Dendritic cell treated with granulocyte-macrophage colony-stimulating factor and Interleukin-4, amounts not matched to agents 40 ng/mL and 50 ng/mL, for 4 days (primary cell): ENCODE data around the gene AATK.

ENCODE experiments used
- H3K27ac Mint-ChIP-seq: one replicate; pipeline ENCODE4 v1.8.0; 2022; ENCODE audit warnings: mild to moderate bottlenecking, mixed read lengths
- H3K27me3 Mint-ChIP-seq: one replicate; pipeline ENCODE4 v1.8.0; 2022; ENCODE audit warnings: mild to moderate bottlenecking, mixed read lengths
- H3K36me3 Mint-ChIP-seq: one replicate; pipeline ENCODE4 v1.8.0; 2022; ENCODE audit warnings: low read depth, mixed read lengths
- H3K4me1 Mint-ChIP-seq: one replicate; pipeline ENCODE4 v1.8.0; 2022; ENCODE audit warnings: low read depth, mixed read lengths
- H3K4me3 Mint-ChIP-seq: one replicate; pipeline ENCODE4 v1.8.0; 2022; ENCODE audit warnings: mild to moderate bottlenecking, moderate library complexity, mixed read lengths
- H3K9me3 Mint-ChIP-seq: one replicate; pipeline ENCODE4 v1.8.0; 2022; ENCODE audit warnings: mixed read lengths
- intact Hi-C: fragments of 100-400 bp; cut with micrococcal nuclease; formaldehyde crosslinking; loops from one replicate; pipeline ENCODE4 v1.15.0; 2022

AATK gene

DNA sequence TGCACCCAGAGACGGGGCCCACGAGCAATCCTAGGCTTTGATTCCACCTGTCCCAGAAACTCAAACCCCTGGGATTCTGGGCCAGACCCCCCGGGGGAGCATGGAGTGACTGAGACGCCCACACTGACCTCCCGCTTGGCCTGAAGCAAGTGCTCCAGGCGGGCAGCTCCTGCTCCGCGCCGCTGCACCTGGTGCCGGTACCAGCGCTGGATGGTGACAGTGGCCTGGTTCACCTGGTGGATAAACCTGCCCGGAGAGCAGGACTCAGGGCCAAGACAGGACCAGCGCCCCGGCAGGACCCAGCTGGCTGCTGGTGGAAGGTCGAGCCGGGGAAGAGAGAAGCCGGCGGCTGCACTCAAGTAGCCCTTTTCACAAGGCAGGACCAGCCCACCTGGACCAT, 34.2 kb upstream of the AATK start:
- Mint-ChIP-seq H3K27me3 (no peaks in the 10 kb centered on the region), H3K4me1 (peaks cover 5% of the 10 kb centered on the region), H3K27ac (no peak overlapping the region), H3K4me3 (no peak overlapping the region), H3K9me3 (no peaks in the 10 kb centered on the region), H3K36me3 (peaks cover 84% of the 10 kb centered on the region)
- intact Hi-C loops, result loop anchor here (1.0 kb wide), 1 partner anchor 58 kb away; no protein-coding TSS in a partner anchor

DNA sequence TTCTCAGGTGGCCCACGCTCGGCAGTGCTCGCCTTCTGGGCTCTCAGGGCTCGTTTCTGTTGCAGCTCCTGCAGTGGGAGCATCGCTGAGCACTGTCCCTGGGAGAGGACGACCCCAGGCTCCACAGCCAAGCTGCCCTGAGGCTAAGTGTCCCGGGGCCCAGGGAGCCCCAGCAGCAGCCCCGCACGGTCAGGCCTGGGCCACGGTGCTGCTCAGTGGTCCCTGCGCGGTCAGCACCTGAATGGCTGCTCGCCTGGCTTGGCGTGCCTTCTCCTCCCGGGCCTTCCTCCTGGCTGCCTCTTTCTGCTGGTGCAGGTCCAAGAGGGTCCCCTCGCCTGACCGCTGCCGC, 33.4 kb upstream of the AATK start:
- Mint-ChIP-seq H3K36me3 (peaks cover 84% of the 10 kb centered on the region), H3K4me1 (peaks cover 5% of the 10 kb centered on the region), H3K9me3 (no peaks in the 10 kb centered on the region), H3K27me3 (no peaks in the 10 kb centered on the region), H3K4me3 (no peak overlapping the region), H3K27ac (no peak overlapping the region)
- intact Hi-C loops, result no loop called here

DNA sequence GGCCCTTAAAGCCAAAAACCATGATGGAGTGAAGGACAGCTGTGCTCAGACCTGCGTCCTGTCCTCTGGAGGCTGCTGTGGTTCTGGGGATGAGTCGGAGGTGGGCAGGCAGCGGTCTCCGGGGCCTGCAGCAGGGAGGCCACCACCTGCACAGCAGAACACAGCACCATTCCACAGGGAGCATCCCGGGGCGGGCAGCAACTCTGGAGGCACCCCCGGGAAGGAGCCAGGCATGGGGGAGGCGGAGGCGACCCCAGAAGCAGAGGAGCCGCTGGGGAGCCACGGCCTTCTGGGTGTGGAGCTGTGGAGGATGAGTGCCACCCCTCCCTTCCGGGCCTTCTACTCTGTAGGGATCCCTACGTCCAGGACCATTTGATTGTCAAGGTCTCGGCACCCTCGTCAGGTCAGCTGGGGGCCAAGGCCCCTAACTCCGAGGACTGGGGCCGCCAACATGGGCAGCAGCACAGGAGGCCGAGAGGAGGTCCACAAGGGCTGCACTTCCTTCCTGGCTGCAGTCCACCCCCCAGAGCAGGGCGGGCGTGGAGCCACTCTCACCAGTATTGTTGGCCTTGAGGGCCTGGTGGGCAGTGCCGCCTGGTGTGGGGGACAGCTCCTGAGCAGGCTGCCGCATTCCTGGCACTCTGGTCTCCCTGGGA, 32.9 kb upstream of the AATK start:
- Mint-ChIP-seq H3K27ac (no peak overlapping the region), H3K4me3 (no peak overlapping the region), H3K9me3 (no peaks in the 10 kb centered on the region), H3K4me1 (peaks cover 5% of the 10 kb centered on the region), H3K27me3 (no peaks in the 10 kb centered on the region), H3K36me3 (peaks cover 84% of the 10 kb centered on the region)
- intact Hi-C loops, result no loop called here

DNA sequence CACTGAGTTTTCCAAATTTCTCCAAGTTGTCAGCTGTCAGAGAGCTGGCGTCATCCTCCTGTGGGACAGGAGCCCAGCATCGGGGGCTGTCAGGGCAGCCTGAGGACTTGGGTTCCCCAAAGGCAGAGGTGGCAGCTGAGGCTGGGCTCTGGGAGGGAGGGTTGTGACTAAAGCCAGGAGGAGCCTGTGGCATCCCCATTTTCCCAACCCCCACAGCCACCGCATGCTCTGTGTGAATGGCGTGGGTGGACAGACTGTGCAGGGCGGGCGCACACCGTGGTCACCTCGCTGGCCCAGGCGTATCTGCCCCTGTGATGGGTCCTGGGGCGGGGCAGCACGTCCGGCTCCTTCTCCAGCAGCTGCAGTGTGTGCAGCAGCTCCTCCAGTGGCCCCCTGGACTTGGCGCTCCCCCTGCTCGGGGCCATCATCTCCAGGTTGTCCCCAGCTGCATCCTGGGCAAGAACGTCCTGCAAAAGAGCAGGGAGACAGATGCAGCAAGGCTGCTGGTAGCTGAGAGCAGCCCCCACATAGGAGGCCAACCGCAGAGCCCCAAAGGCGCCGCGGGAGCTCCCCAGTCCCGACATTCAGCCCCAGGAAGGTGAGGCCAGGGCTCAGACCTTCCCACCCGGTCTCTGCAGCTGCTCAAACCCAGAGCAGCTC, 31.9 kb upstream of the AATK start:
- H3K27ac Mint-ChIP-seq, result no peak overlapping the region
- no peak overlapping the region for H3K4me3 Mint-ChIP-seq
- peaks cover 84% of the 10 kb centered on the region for H3K36me3 Mint-ChIP-seq
- intact Hi-C loops, result no loop called here
- H3K9me3 Mint-ChIP-seq, result no peaks in the 10 kb centered on the region
- no peaks in the 10 kb centered on the region for H3K27me3 Mint-ChIP-seq
- peaks cover 5% of the 10 kb centered on the region for H3K4me1 Mint-ChIP-seq

DNA sequence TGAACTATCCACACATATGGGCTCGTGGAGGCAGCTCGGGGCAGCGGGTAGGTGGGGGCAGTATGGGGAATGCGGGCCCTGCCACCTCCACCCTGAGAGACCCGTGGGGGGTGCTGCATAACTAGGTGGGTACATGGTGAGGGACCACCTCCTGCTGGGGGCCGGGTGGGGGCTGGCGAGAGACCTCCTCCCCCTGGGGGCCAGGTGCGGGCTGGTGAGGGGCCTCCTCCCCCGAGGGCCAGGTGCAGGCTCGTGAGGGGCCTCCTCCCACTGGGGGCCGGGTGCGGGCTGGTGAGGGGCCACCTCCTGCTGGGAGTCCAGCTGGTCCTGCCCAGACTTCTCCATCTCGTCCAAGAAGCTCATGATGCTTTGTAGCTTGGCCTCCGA, 31.4 kb upstream of the AATK start:
- intact Hi-C loops, result no loop called here
- H3K27me3 Mint-ChIP-seq, result no peaks in the 10 kb centered on the region
- no peaks in the 10 kb centered on the region for H3K9me3 Mint-ChIP-seq
- peaks cover 81% of the 10 kb centered on the region for H3K36me3 Mint-ChIP-seq
- H3K4me1 Mint-ChIP-seq, result peaks cover 5% of the 10 kb centered on the region
- no peak overlapping the region for H3K4me3 Mint-ChIP-seq
- H3K27ac Mint-ChIP-seq, result no peak overlapping the region

DNA sequence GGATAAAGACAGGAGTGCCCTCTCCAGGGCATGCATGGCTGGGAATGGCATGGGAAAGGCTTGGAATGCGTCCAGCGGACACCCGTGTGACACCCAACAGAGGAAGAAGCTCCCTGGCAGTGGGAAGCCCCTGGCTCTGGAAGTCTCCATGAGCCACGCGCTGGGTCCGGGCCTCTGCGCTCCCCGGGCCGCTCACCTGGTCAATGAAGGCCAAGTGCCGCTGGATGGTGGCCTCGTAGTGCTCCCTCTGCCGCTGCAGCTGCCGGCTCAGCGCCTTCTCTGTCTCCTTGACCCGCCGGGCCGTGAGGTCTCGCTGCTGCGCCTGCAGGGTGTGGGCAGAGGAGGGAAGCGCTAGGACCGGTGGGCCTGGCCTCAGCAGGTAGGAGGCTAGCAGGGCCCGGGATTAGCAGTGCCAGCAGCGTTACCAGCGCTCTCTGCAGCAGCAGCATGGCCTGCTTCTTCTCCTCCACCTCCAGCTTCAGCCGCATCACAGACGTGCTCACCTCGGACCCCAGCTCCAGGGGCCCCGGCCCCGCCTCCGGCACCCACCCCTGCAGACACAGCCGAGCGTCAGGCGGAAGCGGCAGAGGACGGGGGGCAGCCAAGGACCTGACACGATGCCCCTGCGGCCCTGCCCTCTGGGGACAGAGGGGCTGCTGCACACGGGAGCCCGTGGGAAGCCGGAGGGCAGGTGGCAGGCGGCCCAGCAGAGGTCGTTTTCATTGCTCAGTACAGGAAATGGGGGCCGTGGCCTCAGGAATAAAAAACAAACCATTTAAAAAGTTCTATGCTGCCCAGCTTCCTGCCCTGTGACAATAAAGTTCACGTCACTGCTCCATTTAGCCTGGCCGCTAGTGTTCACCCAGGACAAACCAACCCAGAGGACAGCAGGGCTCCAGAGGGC, 30.7 kb upstream of the AATK start:
- Mint-ChIP-seq H3K36me3 (peaks cover 81% of the 10 kb centered on the region), H3K27me3 (no peaks in the 10 kb centered on the region), H3K27ac (no peak overlapping the region), H3K4me3 (no peak overlapping the region), H3K4me1 (peaks cover 5% of the 10 kb centered on the region), H3K9me3 (no peaks in the 10 kb centered on the region)
- intact Hi-C loops, result no loop called here

DNA sequence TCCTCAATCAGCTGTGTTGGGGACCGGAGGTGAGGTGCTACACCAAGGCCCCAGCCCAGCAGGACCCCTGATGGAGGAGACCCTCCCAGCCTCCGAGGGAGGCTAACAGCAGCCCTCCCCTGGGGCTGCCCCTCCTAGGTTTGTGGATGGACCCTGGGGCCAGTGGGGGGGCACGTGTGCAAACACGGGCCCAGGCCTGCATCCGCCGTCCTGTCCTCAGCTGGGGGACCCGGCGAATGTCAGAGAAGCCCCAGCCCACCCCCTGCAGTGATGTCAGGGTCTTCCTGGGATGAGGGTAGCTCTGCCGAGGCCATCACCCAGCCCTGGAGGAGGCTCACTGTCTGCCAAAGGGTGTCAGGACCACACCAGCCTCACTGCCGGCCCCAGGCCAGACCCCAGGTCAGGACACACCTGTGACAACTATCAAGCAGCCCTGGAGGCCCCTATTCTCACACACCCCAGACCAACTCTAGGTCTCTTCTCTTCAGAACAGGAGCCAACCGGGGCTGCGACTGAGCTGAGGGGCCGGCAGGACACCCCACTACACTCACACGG, 30.0 kb upstream of the AATK start:
- intact Hi-C loops, result no loop called here
- H3K9me3 Mint-ChIP-seq, result no peaks in the 10 kb centered on the region
- peaks cover 5% of the 10 kb centered on the region for H3K4me1 Mint-ChIP-seq
- H3K4me3 Mint-ChIP-seq, result no peak overlapping the region
- no peak overlapping the region for H3K27ac Mint-ChIP-seq
- no peaks in the 10 kb centered on the region for H3K27me3 Mint-ChIP-seq
- peaks cover 86% of the 10 kb centered on the region for H3K36me3 Mint-ChIP-seq

DNA sequence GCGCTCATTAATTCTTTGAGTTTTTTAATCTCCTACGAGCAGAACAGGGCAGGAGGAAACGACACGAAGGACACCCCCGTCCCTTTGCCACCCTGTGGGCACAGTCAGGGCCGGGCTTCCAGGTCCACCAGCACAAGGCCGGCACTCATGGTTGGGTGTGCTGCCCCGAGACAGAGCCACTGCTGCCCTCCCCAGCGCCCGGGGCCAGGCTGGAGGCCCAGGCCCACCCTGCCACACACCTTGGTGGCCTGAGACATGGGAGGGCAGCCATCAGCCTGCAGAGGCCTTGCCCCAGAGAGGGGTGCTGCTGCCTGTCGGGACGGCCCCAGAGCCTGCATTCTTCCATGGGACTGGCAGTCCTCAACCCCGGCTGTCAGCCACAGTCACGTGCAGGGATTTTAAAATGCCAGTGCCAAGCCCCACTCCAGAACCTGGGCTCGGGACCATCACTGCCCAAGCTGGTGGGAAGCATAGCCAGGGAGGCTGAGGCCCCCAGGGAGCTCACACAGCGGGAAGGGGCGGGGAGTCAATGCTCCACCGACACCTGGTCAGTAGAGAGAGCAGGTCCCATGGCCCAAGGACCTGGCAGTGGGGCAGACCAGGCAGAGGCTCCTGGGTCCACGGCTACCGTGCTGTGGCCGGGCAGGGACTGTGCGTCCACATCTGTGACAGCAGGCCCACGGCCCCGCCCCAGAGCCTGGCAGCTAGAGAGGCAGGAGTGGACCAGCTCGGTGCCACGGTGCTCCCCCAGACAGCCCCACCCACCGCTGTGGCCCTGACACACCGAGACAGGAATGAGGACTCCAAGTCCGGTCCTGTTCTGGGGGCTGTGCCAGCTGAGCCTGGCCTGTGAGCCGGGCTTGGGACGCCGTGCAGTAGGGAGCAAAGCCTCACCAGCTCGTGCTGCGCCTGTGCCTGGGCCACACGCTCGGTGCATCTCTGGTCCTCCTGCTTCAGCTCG, 29.2 kb upstream of the AATK start:
- Mint-ChIP-seq H3K9me3 (no peaks in the 10 kb centered on the region), H3K4me3 (no peak overlapping the region), H3K36me3 (peaks cover 94% of the 10 kb centered on the region), H3K4me1 (no peaks in the 10 kb centered on the region), H3K27me3 (no peaks in the 10 kb centered on the region), H3K27ac (no peak overlapping the region)
- intact Hi-C loops, result no loop called here

DNA sequence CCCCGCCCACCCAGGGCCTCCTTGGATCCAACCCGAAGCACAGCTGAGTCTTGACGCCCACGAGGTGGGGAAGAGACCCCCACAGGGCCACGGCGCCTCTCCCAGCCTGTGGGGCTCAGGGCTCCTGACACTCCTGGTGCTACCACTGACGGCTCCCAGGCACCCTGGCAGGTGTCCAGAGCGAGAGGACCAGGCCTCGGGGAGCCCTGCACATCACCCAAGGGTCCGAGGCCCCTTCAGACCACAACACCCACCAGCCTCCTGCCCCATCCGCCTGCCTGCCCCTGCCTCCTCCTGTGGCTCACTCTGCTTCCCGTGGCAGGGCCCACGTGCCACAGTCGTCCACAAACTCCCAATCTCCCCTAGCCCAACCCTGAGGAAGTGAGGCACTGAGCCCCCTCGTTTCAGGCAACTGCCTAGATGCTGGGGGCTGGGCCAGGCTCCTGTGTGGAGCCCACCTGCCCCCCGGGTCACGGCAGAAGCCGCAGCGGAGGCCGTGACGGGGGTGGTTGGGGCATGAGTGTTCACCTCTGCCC, 28.3 kb upstream of the AATK start:
- Mint-ChIP-seq H3K9me3 (no peaks in the 10 kb centered on the region), H3K4me1 (no peaks in the 10 kb centered on the region), H3K27ac (no peak overlapping the region), H3K36me3 (peaks cover 96% of the 10 kb centered on the region), H3K4me3 (no peak overlapping the region), H3K27me3 (no peaks in the 10 kb centered on the region)
- intact Hi-C loops, result no loop called here

DNA sequence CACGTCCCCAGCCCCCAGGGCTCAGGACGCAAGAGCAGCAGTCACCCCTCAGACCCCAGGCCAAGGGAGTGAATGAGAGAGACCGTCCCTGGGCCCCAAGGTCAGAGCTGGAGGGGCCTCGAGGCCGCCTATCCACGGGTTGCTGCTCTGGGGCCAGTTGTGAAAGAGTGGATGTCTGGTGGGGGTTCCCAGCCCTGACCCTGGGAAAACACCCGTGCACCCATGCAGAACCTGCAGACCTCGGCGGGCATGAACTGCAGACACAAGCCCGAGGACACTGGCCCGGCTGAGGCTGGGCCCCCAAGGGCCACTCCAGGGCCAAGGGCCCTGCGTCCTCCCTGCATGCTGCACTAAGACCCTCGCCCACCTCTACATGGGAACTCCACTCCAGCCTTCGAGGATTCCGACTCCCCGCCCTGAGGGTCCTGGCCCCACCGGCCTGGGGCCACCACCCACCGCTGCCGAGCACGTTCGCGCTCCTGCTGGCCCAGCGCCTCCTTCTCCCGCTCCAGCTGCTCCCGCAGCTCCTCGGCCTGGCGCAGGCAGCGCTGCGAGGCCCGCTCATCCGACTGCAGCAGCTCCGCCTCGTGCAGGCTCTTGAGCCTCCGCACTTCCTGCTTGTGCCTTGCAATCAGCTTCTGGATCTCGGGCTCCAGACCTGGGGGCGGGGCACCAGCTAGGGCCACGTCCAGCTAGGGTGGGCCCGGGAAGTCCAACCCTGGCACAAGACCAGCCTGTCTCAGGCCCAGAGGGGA, 27.6 kb upstream of the AATK start:
- H3K27ac Mint-ChIP-seq, result no peak overlapping the region
- intact Hi-C loops, result no loop called here
- no peak overlapping the region for H3K4me3 Mint-ChIP-seq
- H3K36me3 Mint-ChIP-seq, result peaks cover 95% of the 10 kb centered on the region
- H3K27me3 Mint-ChIP-seq, result no peaks in the 10 kb centered on the region
- peaks cover 5% of the 10 kb centered on the region for H3K4me1 Mint-ChIP-seq
- no peaks in the 10 kb centered on the region for H3K9me3 Mint-ChIP-seq

DNA sequence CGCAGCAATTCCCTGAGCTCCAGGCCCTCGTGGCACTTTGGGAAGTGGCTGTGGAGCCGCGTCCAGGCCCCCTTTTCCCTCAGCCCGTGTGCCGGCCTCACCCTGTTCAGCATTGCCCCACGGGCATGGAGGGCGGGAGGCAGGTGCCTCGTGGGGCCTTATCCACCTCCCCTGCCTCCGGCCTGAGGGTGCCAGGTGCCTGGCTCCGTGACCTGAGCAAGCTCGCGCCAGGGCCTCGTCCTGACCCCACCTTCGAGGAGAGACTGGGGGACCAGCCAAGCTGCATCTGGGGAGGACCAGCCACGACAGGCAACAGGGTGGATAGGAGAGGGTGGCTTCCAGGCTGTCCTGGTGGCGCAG, 27.0 kb upstream of the AATK start:
- Mint-ChIP-seq H3K9me3 (no peaks in the 10 kb centered on the region), H3K27ac (no peak overlapping the region), H3K4me1 (peaks cover 5% of the 10 kb centered on the region), H3K27me3 (no peaks in the 10 kb centered on the region), H3K4me3 (no peak overlapping the region), H3K36me3 (peaks cover 89% of the 10 kb centered on the region)
- intact Hi-C loops, result no loop called here

DNA sequence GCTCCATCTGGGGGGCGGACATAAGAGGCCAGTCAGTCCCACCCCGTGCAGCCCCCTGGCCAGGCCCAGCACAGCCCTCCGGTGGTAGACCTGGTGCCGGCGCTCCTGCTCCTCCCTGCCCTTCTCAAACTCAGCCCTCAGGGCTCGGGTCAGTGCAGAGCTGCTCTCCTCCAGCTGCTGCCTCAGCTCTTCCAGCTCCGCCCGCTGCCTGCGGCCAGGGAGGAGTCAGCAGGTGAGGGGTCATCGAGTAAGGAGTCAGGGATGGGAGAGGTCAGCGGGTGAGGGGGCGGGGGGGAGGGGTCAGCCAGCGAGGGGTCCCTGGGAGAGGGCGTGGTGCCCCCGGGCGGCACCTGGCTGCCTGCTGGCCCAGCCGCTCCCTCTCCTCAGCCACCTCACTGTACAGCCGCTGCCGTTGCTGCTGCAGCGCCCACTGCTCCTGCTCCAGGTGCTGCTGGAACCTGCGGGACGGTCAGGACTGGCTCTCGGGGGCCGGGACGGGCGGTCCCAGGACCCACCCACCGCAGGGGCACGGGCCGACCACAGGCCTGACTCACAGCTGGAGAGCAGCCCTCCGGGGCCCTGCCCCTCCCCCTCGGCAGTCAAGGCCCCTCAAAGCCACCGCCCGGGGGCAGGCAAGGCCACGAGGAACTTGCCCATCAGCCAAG, 26.5 kb upstream of the AATK start:
- intact Hi-C loops, result no loop called here
- Mint-ChIP-seq H3K4me3 (no peak overlapping the region), H3K27me3 (no peaks in the 10 kb centered on the region), H3K36me3 (peaks cover 84% of the 10 kb centered on the region), H3K27ac (no peak overlapping the region), H3K4me1 (peaks cover 5% of the 10 kb centered on the region), H3K9me3 (no peaks in the 10 kb centered on the region)
